ENCODE results near the gene CDCP2.
"Not testable (repeated sequence)": the region's sequence is repeated elsewhere in the genome, so short reads cannot be mapped to it uniquely, and the experiment has no call there.

GRCh38 chr1:54166357-54166756 is 13.6 kb upstream of the CDCP2 start:
- TF ChIP-seq CTCF (IDR thresholded peaks at IDR 0.05; ENCODE audit: borderline replicate concordance, extremely low read depth, low read length, poor library complexity, severe bottlenecking); EZH2 (IDR thresholded peaks at IDR 0.05; ENCODE audit: borderline replicate concordance, low read depth, low read length, severe bottlenecking): not testable (repeated sequence)
